Heart right ventricle (tissue), 16 donors: ENCODE results near the gene TEKT2. TPM values are rescaled to one million over a fixed set of nuclear protein-coding genes. Genes with fewer than 3 reads are reported as not detected.
A peak's percentile ranks its signal among the peaks of the same experiment; 100 is the strongest.

Experiments used
- ATAC-seq, 8 donors: fragments of 200-7000 bp; cut with Tn5 transposase; one replicate each; pipeline ENCODE4 v1.9.1; 2020; ENCODE audit warnings: mild to moderate bottlenecking in 8 of 8, moderate library complexity in 8 of 8, moderate number of reproducible peaks in 1 of 8
- DNase-seq, 2 donors: peaks; one replicate each; pipeline ENCODE4 v3.0.0-alpha.2; 2020
- H3K27ac ChIP-seq, 10 donors: fragments of 200-600 bp; sonication (generic) in 2 of 10; one replicate each; pipeline versions ENCODE4 v1.5.0 to v1.8.0; 2020 to 2022; ENCODE audit warnings: mild to moderate bottlenecking in 3 of 10
- H3K27me3 ChIP-seq, 7 donors: fragments of 200-600 bp; one replicate each; pipeline ENCODE4 v1.8.0; 2021 to 2022; ENCODE audit warnings: mild to moderate bottlenecking in 2 of 7
- H3K36me3 ChIP-seq, 9 donors: fragments of 200-600 bp; sonication (generic) in 1 of 9; one replicate each; pipeline versions ENCODE4 v1.5.0 to v1.8.0; 2020 to 2022; ENCODE audit warnings: mild to moderate bottlenecking in 2 of 9
- H3K4me1 ChIP-seq, 9 donors: fragments of 200-600 bp; sonication (generic) in 1 of 9; one replicate each; pipeline versions ENCODE4 v1.5.0 to v1.8.0; 2020 to 2022; ENCODE audit warnings: mild to moderate bottlenecking in 4 of 9
- H3K4me3 ChIP-seq, 10 donors: fragments of 200-600 bp; sonication (generic) in 2 of 10; one replicate each; pipeline versions ENCODE4 v1.5.0 to v1.8.0; 2020 to 2022; ENCODE audit warnings: mild to moderate bottlenecking in 7 of 10, moderate library complexity in 2 of 10
- H3K9me3 ChIP-seq, 11 donors: fragments of 200-600 bp in 10 of 11; sonication (generic) in 2 of 11; one replicate each; pipeline versions ENCODE4 v1.5.0 to v1.8.0; 2013 to 2022; ENCODE audit warnings: mild to moderate bottlenecking in 2 of 11, control low read depth in 1 of 11, moderate library complexity in 1 of 11
- CTCF ChIP-seq, 9 donors: fragments of 200-600 bp; sonication (generic) in 2 of 9; IDR thresholded peaks; one replicate each; pipeline versions ENCODE4 v1.5.0 to v1.8.0; 2021 to 2022; ENCODE audit warnings: antibody characterized with exemption in 9 of 9, mild to moderate bottlenecking in 5 of 9, moderate library complexity in 1 of 9
- WGBS, 2 donors: extraction: QIAGEN DNeasy Blood & Tissue Kit; methylation state at CpG; one replicate each; pipeline ENCODE4 v1.1.7; 2013; ENCODE audit warnings: inconsistent platforms in 1 of 2; 5-methylcytosine and 5-hydroxymethylcytosine counted together
- intact Hi-C, 10 donors: fragments of 100-400 bp; cut with DNase I; formaldehyde crosslinking; loops; one replicate each; pipeline versions ENCODE4 v1.11.1 to v1.14.2; 2022
- polyA plus RNA-seq, 2 donors: library from polyadenylated mRNA; stranded (reverse); fragments of 200-250 nt; gene quantifications; one replicate each; pipeline ENCODE4 v1.2.3, GENCODE V29; 2013
- total RNA-seq, 10 donors: library from RNA; stranded (reverse); fragmentation: NEBNext Ultra II Directional in 3 of 10; extraction: Animal tissue kit (Norgen Biotek cat#: 25700) in 3 of 10; gene quantifications; one replicate each; pipeline versions ENCODE4 v1.2.1 to v1.2.4, GENCODE V29; 2021 to 2023
- donor health status: Arrhythmogenic right ventricular cardiomyopathy.
- donor health status: ischemic (EF 13 %, LVEDD 7.1; RV severe dilation, severe dysfunction).
- donor health status: healthy with polysubstance abuse.
- donor health status: DM: no; HTN: yes; CAD: no.
- donor health status: DM: no; HTN: no; CAD: no.
- donor health status: ischemic (EF 25% LVEDD 6.9; RV normal size, moderate dysfunction).
- donor health status: ischemic (EF 25% LVEDD 5.7; RV mildly dilated, moderate dysfunction).
- donor health status: healthy.
- donor health status: DM: yes; HTN: yes; CAD: no.
- donor health status: Ischemic cardiomyopathy.
- donor health status: ischemic (EF 35%, LVEDD 5.7; RV mildly dilated, moderate dysfunction).
- donor health status: nonischemic (EF 11% LVEDD 7.7; RV severe dilation, severe dysfunction).
- donor health status: DM: yes; HTN: yes; CAD: no.
- donor health status: PGD.
- donor health status: ischemic (EF 29% LVEDD 5.4; RV normal size, mild dysfunction).
- donor health status: nonischemic (EF 23%, LVEDD 6.1; RV moderate dilation, normal function).

Gene TEKT2
- total and polyA plus RNA-seq, 12 donors = 0.06 TPM; not detected in 11

- Histone ChIP-seq H3K4me3 (no peak overlapping the region), H3K4me1 (peaks cover 9 to 67% (median 51%) of the 10 kb centered on the region in 9 donors), H3K27me3 (no peaks in the 10 kb centered on the region), H3K9me3 (no peaks in the 10 kb centered on the region), H3K36me3 (peaks cover 0 to 51% (median 30%) of the 10 kb centered on the region in 9 donors), H3K27ac (peak overlapping the region in 9 of 10 donors; percentile 21 to 84 (median 67))
- ATAC-seq (peak in 7 of 8 donors; percentile 48 to 82 (median 76)), DNase-seq (peak in 1 of 2 donors; percentile 50)
- TF ChIP-seq CTCF (IDR thresholded peaks at IDR 0.05) = no peak
- 30 to 31% methylated on average over 1 of the region's 1 CpG for WGBS, 2 donors
- intact Hi-C loops = loop anchor here in 2 of 10 donors (5.0 to 10.0 kb wide), 2 partner anchors 39 to 278 kb away; no protein-coding TSS in a partner anchor
These were observed 52.6 kb downstream of the TEKT2 start for GRCh38 chr1:36136535-36136934.

GRCh38 chr1:36137226-36137625 is 53.3 kb downstream of the TEKT2 start:
- H3K27me3 ChIP-seq = no peaks in the 10 kb centered on the region
- H3K36me3 ChIP-seq = peaks cover 0 to 51% (median 30%) of the 10 kb centered on the region in 9 donors
- WGBS, 2 donors = 72% methylated on average over 5 of the region's 5 CpGs
- H3K4me1 ChIP-seq = peaks cover 9 to 73% (median 57%) of the 10 kb centered on the region in 9 donors
- no peak for DNase-seq
- no peak for TF ChIP-seq CTCF (IDR thresholded peaks at IDR 0.05)
- ATAC-seq = no peak
- intact Hi-C loops = loop anchor here in 2 of 10 donors (5.0 to 10.0 kb wide), 2 partner anchors 40 to 278 kb away; no protein-coding TSS in a partner anchor
- H3K4me3 ChIP-seq = no peak overlapping the region
- no peaks in the 10 kb centered on the region for H3K9me3 ChIP-seq
- H3K27ac ChIP-seq = peak overlapping the region in 9 of 10 donors; percentile 21 to 84 (median 67)

GRCh38 chr1:36137776-36138175 is 53.9 kb downstream of the TEKT2 start:
- no peaks in the 10 kb centered on the region for H3K9me3 ChIP-seq
- H3K27ac ChIP-seq = peak overlapping the region in 1 of 10 donors; percentile 80
- ATAC-seq (no peak), DNase-seq (no peak)
- peaks cover 0 to 51% (median 30%) of the 10 kb centered on the region in 9 donors for H3K36me3 ChIP-seq
- peaks cover 9 to 79% (median 62%) of the 10 kb centered on the region in 9 donors for H3K4me1 ChIP-seq
- no peak for TF ChIP-seq CTCF (IDR thresholded peaks at IDR 0.05)
- no peaks in the 10 kb centered on the region for H3K27me3 ChIP-seq
- 73 to 76% methylated on average over 3 of the region's 3 CpGs for WGBS, 2 donors
- intact Hi-C loops = loop anchor here in 2 of 10 donors (5.0 to 10.0 kb wide), 2 partner anchors 40 to 277 kb away; no protein-coding TSS in a partner anchor
- H3K4me3 ChIP-seq = no peak overlapping the region

Other genes starting within 250 kb of the TEKT2 start
- 10 to 100 TPM; 19.5 to 26.5 (median 22.5) TPM for gene AGO1, start 200.9 kb upstream of the TEKT2 start, total RNA-seq
- gene AGO1, start 200.9 kb upstream of the TEKT2 start, polyA plus RNA-seq = 1 to 10 TPM; 1.9 to 3.1 TPM
- gene AGO3, start 153.0 kb upstream of the TEKT2 start, total RNA-seq = 10 to 100 TPM; 12.3 to 20.7 (median 15.1) TPM
- gene AGO3, start 153.0 kb upstream of the TEKT2 start, polyA plus RNA-seq = 1 to 10 TPM; 2.2 to 3.4 TPM
- gene ADPRS, start 4.8 kb downstream of the TEKT2 start, total RNA-seq = 10 to 100 TPM; 11.0 to 24.3 (median 15.6) TPM
- 10 to 100 TPM; 18.9 to 23.0 TPM for gene ADPRS, start 4.8 kb downstream of the TEKT2 start, polyA plus RNA-seq
- gene COL8A2, start 41.1 kb downstream of the TEKT2 start, total RNA-seq = 1 to 10 TPM in 3 of 10 donors, under 1 TPM in 7; 0.53 to 2.0 (median 0.73) TPM
- under 1 TPM; 0.58 to 0.80 TPM for gene COL8A2, start 41.1 kb downstream of the TEKT2 start, polyA plus RNA-seq
- gene TRAPPC3, start 65.4 kb downstream of the TEKT2 start, total RNA-seq = 10 to 100 TPM; 41.6 to 62.6 (median 48.4) TPM
- 10 to 100 TPM; 33.6 to 73.8 TPM for gene TRAPPC3, start 65.4 kb downstream of the TEKT2 start, polyA plus RNA-seq
- 100 to 1,000 TPM; 277 to 364 (median 325) TPM for gene MAP7D1, start 72.1 kb downstream of the TEKT2 start, total RNA-seq
- 100 to 1,000 TPM; 176 to 225 TPM for gene MAP7D1, start 72.1 kb downstream of the TEKT2 start, polyA plus RNA-seq
- gene THRAP3, start 140.3 kb downstream of the TEKT2 start, total RNA-seq = 100 to 1,000 TPM in 5 of 10 donors, 10 to 100 TPM in 5; 85.3 to 109 (median 100) TPM
- gene THRAP3, start 140.3 kb downstream of the TEKT2 start, polyA plus RNA-seq = 10 to 100 TPM; 22.8 to 35.1 TPM
- gene SH3D21, start 222.3 kb downstream of the TEKT2 start, total RNA-seq = 1 to 10 TPM; 1.1 to 3.3 (median 1.7) TPM
- gene SH3D21, start 222.3 kb downstream of the TEKT2 start, polyA plus RNA-seq = 1 to 10 TPM in 1 of 2 donors, under 1 TPM in 1; 0.58 to 4.8 TPM
- gene EVA1B, start 239.6 kb downstream of the TEKT2 start, total RNA-seq = 10 to 100 TPM in 3 of 10 donors, 1 to 10 TPM in 7; 4.6 to 16.0 (median 6.8) TPM
- 10 to 100 TPM; 25.2 to 38.9 TPM for gene EVA1B, start 239.6 kb downstream of the TEKT2 start, polyA plus RNA-seq